ENCODE data around the gene PHRF1. TPM values are rescaled to one million over a fixed set of nuclear protein-coding genes. Genes with fewer than 3 reads are reported as not detected.

PHRF1 gene
- total and polyA plus RNA-seq, 4 donors = 2.4 to 25.2 (median 18.8) TPM

DNA sequence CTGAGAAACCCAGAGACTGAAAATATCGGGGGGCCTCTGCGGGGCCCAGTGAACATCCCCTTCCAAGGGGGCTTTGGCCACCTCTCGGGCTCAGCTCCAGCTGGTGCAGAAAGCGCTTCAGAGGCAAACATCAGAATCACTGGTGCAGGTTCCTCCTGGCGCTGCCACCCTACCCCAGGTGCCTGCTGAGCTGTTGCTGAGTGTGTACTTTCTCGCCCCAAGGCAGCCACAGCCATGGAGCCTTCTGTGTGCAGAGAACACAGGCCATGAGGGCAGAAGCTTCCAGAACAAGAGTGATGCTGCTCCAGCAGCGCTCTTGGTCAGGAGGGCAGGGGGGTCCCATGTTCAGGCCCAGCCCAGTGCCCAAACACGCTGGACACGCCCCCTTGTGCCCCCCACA is 67.1 kb downstream of the PHRF1 start:
- peaks cover 1 to 14% (median 5%) of the 10 kb centered on the region in 4 donors for H3K4me1 ChIP-seq (ENCODE audit: control insufficient read depth in 4 of 4, insufficient read depth in 4 of 4, low read length in 3 of 4)
- no peak overlapping the region for H3K27ac ChIP-seq (ENCODE audit: low read depth in 1 of 2, low read length in 2 of 2)
- no peak overlapping the region for H3K9ac ChIP-seq (ENCODE audit: low read depth in 1 of 2, low read length in 2 of 2)
- no peaks in the 10 kb centered on the region for H3K27me3 ChIP-seq (ENCODE audit: control insufficient read depth in 4 of 4, insufficient read depth in 4 of 4, low read length in 3 of 4)
- H3K36me3 ChIP-seq (ENCODE audit: control insufficient read depth in 4 of 4, insufficient read depth in 3 of 4, low read depth in 1 of 4, low read length in 3 of 4) = peaks cover 0 to 8% (median 2%) of the 10 kb centered on the region in 4 donors
- H3K9me3 ChIP-seq (ENCODE audit: control insufficient read depth in 4 of 4, low read length in 3 of 4) = no peaks in the 10 kb centered on the region
- DNase-seq (ENCODE audit: low spot score) = no peak
- no peak overlapping the region for H3K4me3 ChIP-seq (ENCODE audit: low read depth in 1 of 3, low read length in 3 of 3)
- TF ChIP-seq HNF4A (conservative IDR thresholded peaks at IDR 0.05) (no peak), SP1 (IDR thresholded peaks at IDR 0.05) (no peak), NR2F2 (IDR thresholded peaks at IDR 0.05) (no peak), HNF4G (IDR thresholded peaks at IDR 0.05) (no peak), TAF1 (conservative IDR thresholded peaks at IDR 0.05) (no peak), EGR1 (IDR thresholded peaks at IDR 0.05; ENCODE audit: low read depth in 2 of 2) (no peak), RXRA (IDR thresholded peaks at IDR 0.05) (no peak), FOXA2 (IDR thresholded peaks at IDR 0.05) (no peak), RAD21 (IDR thresholded peaks at IDR 0.05) (no peak), YY1 (IDR thresholded peaks at IDR 0.05) (no peak), FOXA1 (IDR thresholded peaks at IDR 0.05) (no peak), JUND (IDR thresholded peaks at IDR 0.05) (no peak), GABPA (IDR thresholded peaks at IDR 0.05 in 1 of 2, conservative IDR thresholded peaks at IDR 0.05 in 1 of 2) (no peak)
- TF ChIP-seq, protein P1, sequence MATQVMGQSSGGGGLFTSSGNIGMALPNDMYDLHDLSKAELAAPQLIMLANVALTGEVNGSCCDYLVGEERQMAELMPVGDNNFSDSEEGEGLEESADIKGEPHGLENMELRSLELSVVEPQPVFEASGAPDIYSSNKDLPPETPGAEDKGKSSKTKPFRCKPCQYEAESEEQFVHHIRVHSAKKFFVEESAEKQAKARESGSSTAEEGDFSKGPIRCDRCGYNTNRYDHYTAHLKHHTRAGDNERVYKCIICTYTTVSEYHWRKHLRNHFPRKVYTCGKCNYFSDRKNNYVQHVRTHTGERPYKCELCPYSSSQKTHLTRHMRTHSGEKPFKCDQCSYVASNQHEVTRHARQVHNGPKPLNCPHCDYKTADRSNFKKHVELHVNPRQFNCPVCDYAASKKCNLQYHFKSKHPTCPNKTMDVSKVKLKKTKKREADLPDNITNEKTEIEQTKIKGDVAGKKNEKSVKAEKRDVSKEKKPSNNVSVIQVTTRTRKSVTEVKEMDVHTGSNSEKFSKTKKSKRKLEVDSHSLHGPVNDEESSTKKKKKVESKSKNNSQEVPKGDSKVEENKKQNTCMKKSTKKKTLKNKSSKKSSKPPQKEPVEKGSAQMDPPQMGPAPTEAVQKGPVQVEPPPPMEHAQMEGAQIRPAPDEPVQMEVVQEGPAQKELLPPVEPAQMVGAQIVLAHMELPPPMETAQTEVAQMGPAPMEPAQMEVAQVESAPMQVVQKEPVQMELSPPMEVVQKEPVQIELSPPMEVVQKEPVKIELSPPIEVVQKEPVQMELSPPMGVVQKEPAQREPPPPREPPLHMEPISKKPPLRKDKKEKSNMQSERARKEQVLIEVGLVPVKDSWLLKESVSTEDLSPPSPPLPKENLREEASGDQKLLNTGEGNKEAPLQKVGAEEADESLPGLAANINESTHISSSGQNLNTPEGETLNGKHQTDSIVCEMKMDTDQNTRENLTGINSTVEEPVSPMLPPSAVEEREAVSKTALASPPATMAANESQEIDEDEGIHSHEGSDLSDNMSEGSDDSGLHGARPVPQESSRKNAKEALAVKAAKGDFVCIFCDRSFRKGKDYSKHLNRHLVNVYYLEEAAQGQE (IDR thresholded peaks at IDR 0.05) = no peak
- TF ChIP-seq, protein P2, sequence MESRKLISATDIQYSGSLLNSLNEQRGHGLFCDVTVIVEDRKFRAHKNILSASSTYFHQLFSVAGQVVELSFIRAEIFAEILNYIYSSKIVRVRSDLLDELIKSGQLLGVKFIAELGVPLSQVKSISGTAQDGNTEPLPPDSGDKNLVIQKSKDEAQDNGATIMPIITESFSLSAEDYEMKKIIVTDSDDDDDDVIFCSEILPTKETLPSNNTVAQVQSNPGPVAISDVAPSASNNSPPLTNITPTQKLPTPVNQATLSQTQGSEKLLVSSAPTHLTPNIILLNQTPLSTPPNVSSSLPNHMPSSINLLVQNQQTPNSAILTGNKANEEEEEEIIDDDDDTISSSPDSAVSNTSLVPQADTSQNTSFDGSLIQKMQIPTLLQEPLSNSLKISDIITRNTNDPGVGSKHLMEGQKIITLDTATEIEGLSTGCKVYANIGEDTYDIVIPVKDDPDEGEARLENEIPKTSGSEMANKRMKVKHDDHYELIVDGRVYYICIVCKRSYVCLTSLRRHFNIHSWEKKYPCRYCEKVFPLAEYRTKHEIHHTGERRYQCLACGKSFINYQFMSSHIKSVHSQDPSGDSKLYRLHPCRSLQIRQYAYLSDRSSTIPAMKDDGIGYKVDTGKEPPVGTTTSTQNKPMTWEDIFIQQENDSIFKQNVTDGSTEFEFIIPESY (IDR thresholded peaks at IDR 0.05) = no peak
- TF ChIP-seq, protein P3, sequence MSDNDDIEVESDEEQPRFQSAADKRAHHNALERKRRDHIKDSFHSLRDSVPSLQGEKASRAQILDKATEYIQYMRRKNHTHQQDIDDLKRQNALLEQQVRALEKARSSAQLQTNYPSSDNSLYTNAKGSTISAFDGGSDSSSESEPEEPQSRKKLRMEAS (IDR thresholded peaks at IDR 0.05) = no peak
- TF ChIP-seq, protein P4, sequence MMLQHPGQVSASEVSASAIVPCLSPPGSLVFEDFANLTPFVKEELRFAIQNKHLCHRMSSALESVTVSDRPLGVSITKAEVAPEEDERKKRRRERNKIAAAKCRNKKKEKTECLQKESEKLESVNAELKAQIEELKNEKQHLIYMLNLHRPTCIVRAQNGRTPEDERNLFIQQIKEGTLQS (IDR thresholded peaks at IDR 0.05) = no peak
- TF ChIP-seq, protein P5, sequence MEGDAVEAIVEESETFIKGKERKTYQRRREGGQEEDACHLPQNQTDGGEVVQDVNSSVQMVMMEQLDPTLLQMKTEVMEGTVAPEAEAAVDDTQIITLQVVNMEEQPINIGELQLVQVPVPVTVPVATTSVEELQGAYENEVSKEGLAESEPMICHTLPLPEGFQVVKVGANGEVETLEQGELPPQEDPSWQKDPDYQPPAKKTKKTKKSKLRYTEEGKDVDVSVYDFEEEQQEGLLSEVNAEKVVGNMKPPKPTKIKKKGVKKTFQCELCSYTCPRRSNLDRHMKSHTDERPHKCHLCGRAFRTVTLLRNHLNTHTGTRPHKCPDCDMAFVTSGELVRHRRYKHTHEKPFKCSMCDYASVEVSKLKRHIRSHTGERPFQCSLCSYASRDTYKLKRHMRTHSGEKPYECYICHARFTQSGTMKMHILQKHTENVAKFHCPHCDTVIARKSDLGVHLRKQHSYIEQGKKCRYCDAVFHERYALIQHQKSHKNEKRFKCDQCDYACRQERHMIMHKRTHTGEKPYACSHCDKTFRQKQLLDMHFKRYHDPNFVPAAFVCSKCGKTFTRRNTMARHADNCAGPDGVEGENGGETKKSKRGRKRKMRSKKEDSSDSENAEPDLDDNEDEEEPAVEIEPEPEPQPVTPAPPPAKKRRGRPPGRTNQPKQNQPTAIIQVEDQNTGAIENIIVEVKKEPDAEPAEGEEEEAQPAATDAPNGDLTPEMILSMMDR (IDR thresholded peaks at IDR 0.05; ENCODE audit: low read depth, low read length, missing input control) = no peak
- WGBS = 97% methylated on average over 9 of the region's 9 CpGs
